DND-41 (cell line): Measurements from ENCODE around the gene MAP3K14.

Experiments used
- ATAC-seq: fragments of 200-7000 bp; cut with Tn5 transposase; 3 replicates; pipeline ENCODE4 v1.9.1; 2021; ENCODE audit warnings: low read depth; ENCODE audit not compliant: insufficient read depth
- DNase-seq: peaks from one replicate; pipeline ENCODE4 v3.0.0-alpha.2; 2020
- H2AFZ ChIP-seq: 2 replicates; pipeline ENCODE4 v1.6.0; 2012; ENCODE audit warnings: low read depth, low read length
- H3K27ac ChIP-seq: 2 replicates; pipeline ENCODE4 v1.5.1; 2012; ENCODE audit warnings: low read length, inconsistent platforms
- H3K27me3 ChIP-seq: fragments of 200-600 bp; sonication (generic); 2 replicates; pipeline ENCODE4 v1.6.0; 2012; ENCODE audit warnings: low read length, mild to moderate bottlenecking, inconsistent platforms; ENCODE audit not compliant: insufficient read depth, poor library complexity
- H3K36me3 ChIP-seq: 2 replicates; pipeline ENCODE4 v1.5.1; 2012; ENCODE audit warnings: low read length, inconsistent platforms; ENCODE audit not compliant: insufficient read depth
- H3K4me1 ChIP-seq: 2 replicates; pipeline ENCODE4 v1.5.1; 2012; ENCODE audit warnings: mild to moderate bottlenecking, low read length; ENCODE audit not compliant: insufficient read depth
- H3K4me2 ChIP-seq: 2 replicates; pipeline ENCODE4 v1.6.0; 2012; ENCODE audit warnings: mild to moderate bottlenecking, moderate library complexity, low read length, inconsistent platforms; ENCODE audit not compliant: insufficient read depth
- H3K4me3 ChIP-seq, 2 experiments: fragments of 200-600 bp in 1 of 2; shearing (Covaris generic) in 1 of 2; 2 replicates each; pipeline ENCODE4 v1.5.1; 2012 to 2016; ENCODE audit warnings: inconsistent platforms in 2 of 2, low read length in 2 of 2, mild to moderate bottlenecking in 2 of 2, low read depth in 1 of 2, moderate library complexity in 1 of 2
- H3K79me2 ChIP-seq: 2 replicates; pipeline ENCODE4 v1.6.0; 2012; ENCODE audit warnings: low read length, inconsistent platforms; ENCODE audit not compliant: insufficient read depth
- H3K9ac ChIP-seq: 2 replicates; pipeline ENCODE4 v1.6.0; 2012; ENCODE audit warnings: low read depth, mild to moderate bottlenecking, inconsistent platforms, low read length, moderate library complexity
- H3K9me3 ChIP-seq: 2 replicates; pipeline ENCODE4 v1.5.1; 2012; ENCODE audit warnings: low read length, moderate library complexity, mild to moderate bottlenecking, inconsistent platforms; ENCODE audit not compliant: insufficient read depth, severe bottlenecking
- H4K20me1 ChIP-seq: 2 replicates; pipeline ENCODE4 v1.6.0; 2012; ENCODE audit warnings: low read length; ENCODE audit not compliant: insufficient read depth
- EZH2 ChIP-seq: IDR thresholded peaks from 3 replicates; pipeline ENCODE4 v1.6.1; 2012; ENCODE audit warnings: borderline replicate concordance, low read depth, mild to moderate bottlenecking, moderate library complexity, low read length, inconsistent platforms; ENCODE audit not compliant: severe bottlenecking
- TF ChIP-seq, protein P1 (sequence below): IDR thresholded peaks from 2 replicates; pipeline ENCODE4 v1.5.1; 2012; ENCODE audit warnings: borderline replicate concordance, low read length, moderate library complexity, mild to moderate bottlenecking; ENCODE audit not compliant: poor library complexity, severe bottlenecking; ENCODE audit errors: extremely low read depth

Gene MAP3K14

GRCh38 chr17:45269912-45270311 is 46.9 kb downstream of the MAP3K14 start:
- no peak overlapping the region for H2AFZ ChIP-seq
- no peaks in the 10 kb centered on the region for H4K20me1 ChIP-seq
- ATAC-seq (no peak), DNase-seq (no peak)
- H3K27ac ChIP-seq, result no peak overlapping the region
- H3K9ac ChIP-seq, result no peak overlapping the region
- no peak overlapping the region for H3K4me3 ChIP-seq
- TF ChIP-seq, protein P1, sequence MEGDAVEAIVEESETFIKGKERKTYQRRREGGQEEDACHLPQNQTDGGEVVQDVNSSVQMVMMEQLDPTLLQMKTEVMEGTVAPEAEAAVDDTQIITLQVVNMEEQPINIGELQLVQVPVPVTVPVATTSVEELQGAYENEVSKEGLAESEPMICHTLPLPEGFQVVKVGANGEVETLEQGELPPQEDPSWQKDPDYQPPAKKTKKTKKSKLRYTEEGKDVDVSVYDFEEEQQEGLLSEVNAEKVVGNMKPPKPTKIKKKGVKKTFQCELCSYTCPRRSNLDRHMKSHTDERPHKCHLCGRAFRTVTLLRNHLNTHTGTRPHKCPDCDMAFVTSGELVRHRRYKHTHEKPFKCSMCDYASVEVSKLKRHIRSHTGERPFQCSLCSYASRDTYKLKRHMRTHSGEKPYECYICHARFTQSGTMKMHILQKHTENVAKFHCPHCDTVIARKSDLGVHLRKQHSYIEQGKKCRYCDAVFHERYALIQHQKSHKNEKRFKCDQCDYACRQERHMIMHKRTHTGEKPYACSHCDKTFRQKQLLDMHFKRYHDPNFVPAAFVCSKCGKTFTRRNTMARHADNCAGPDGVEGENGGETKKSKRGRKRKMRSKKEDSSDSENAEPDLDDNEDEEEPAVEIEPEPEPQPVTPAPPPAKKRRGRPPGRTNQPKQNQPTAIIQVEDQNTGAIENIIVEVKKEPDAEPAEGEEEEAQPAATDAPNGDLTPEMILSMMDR, result no peak
- no peak for TF ChIP-seq EZH2
- H3K79me2 ChIP-seq, result no peaks in the 10 kb centered on the region
- peaks cover 86% of the 10 kb centered on the region for H3K36me3 ChIP-seq
- no peaks in the 10 kb centered on the region for H3K9me3 ChIP-seq
- no peaks in the 10 kb centered on the region for H3K27me3 ChIP-seq
- H3K4me1 ChIP-seq, result no peaks in the 10 kb centered on the region
- no peak overlapping the region for H3K4me2 ChIP-seq

- peaks cover 89% of the 10 kb centered on the region for H3K36me3 ChIP-seq
Observed at GRCh38 chr17:45267436-45268055, 49.3 kb downstream of the MAP3K14 start.

DNA sequence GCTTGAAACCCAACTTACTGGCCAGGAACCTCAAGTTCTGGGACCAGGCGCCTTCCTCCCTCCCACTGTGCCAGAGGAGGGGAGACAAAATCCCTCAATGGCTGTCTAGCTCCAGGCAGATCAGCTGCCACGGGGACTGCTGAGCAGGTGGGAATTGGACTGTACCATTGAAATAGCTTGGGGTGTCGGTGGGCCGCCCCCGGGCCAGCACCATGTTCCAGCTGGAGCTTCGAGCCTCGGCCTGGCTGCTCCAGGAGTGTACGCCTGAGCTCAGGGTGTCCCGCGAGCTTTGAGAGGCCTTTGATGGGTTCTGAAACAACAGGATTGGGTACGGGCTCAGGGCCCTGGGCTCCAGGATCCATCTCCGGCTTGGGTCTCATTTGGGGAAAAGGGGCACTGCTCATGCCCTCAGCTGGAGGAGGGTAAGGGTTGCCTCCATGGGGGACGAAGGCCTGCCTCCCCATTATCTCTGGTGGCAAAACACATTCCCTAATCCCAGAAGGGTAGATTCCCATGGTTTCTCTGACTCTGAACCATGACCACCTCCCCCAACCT is 50.4 kb downstream of the MAP3K14 start:
- TF ChIP-seq EZH2, result no peak
- TF ChIP-seq, protein P1, result no peak
- ATAC-seq (no peak), DNase-seq (no peak)
- Histone ChIP-seq H3K27me3 (no peaks in the 10 kb centered on the region), H3K36me3 (peaks cover 82% of the 10 kb centered on the region), H2AFZ (no peak overlapping the region), H3K4me3 (no peak overlapping the region), H3K9me3 (no peaks in the 10 kb centered on the region), H3K27ac (no peak overlapping the region), H3K4me2 (no peak overlapping the region), H4K20me1 (no peaks in the 10 kb centered on the region), H3K4me1 (peaks cover 7% of the 10 kb centered on the region), H3K79me2 (no peaks in the 10 kb centered on the region), H3K9ac (no peak overlapping the region)

More at GRCh38 chr17:45267436-45268055, 49.3 kb downstream of the MAP3K14 start:
- H3K4me1 ChIP-seq, result peaks cover 3% of the 10 kb centered on the region
- ATAC-seq (no peak), DNase-seq (no peak)
- no peaks in the 10 kb centered on the region for H4K20me1 ChIP-seq
- H3K27ac ChIP-seq, result no peak overlapping the region
- H3K79me2 ChIP-seq, result no peaks in the 10 kb centered on the region
- H3K4me3 ChIP-seq, result no peak overlapping the region
- no peaks in the 10 kb centered on the region for H3K9me3 ChIP-seq
- no peaks in the 10 kb centered on the region for H3K27me3 ChIP-seq
- H2AFZ ChIP-seq, result no peak overlapping the region
- H3K4me2 ChIP-seq, result no peak overlapping the region
- TF ChIP-seq, protein P1, result no peak
- TF ChIP-seq EZH2, result no peak
- no peak overlapping the region for H3K9ac ChIP-seq
